Heart left ventricle (tissue), 16 donors: ENCODE results near the gene LENG9. TPM values are rescaled to one million over a fixed set of nuclear protein-coding genes. Genes with fewer than 3 reads are reported as not detected.
"Not testable (repeated sequence)": the region's sequence is repeated elsewhere in the genome, so short reads cannot be mapped to it uniquely, and the experiment has no call there.

ENCODE experiments used
- ATAC-seq, 4 donors: fragments of 200-7000 bp; cut with Tn5 transposase; one replicate each; pipeline ENCODE4 v1.9.1; 2020 to 2022; ENCODE audit warnings: moderate library complexity in 4 of 4, mild to moderate bottlenecking in 3 of 4, moderate number of reproducible peaks in 1 of 4
- DNase-seq, 5 donors: peaks; one replicate each; pipeline ENCODE4 v3.0.0-alpha.2; 2020
- H3K27ac ChIP-seq, 12 donors: fragments of 200-600 bp; sonication (generic) in 4 of 12; one replicate each; pipeline versions ENCODE4 v1.5.0 to v1.8.0; 2016 to 2022; ENCODE audit warnings: mild to moderate bottlenecking in 2 of 12
- H3K27me3 ChIP-seq, 9 donors: fragments of 200-600 bp; sonication (generic) in 2 of 9; one replicate each; pipeline versions ENCODE4 v1.5.1 to v1.8.0; 2016 to 2022; ENCODE audit warnings: mild to moderate bottlenecking in 3 of 9
- H3K36me3 ChIP-seq, 9 donors: fragments of 200-600 bp; sonication (generic) in 2 of 9; one replicate each; pipeline versions ENCODE4 v1.5.0 to v1.8.0; 2018 to 2022; ENCODE audit warnings: mild to moderate bottlenecking in 2 of 9
- H3K4me1 ChIP-seq, 12 donors: fragments of 200-600 bp; sonication (generic) in 4 of 12; one replicate each; pipeline versions ENCODE4 v1.5.0 to v1.8.0; 2016 to 2022; ENCODE audit warnings: mild to moderate bottlenecking in 3 of 12
- H3K4me3 ChIP-seq, 12 donors: fragments of 200-600 bp; sonication (generic) in 4 of 12; one replicate each; pipeline versions ENCODE4 v1.5.0 to v1.8.0; 2017 to 2022; ENCODE audit warnings: mild to moderate bottlenecking in 9 of 12, moderate library complexity in 4 of 12
- H3K9me3 ChIP-seq, 12 donors: fragments of 200-600 bp; sonication (generic) in 4 of 12; one replicate each; pipeline versions ENCODE4 v1.5.0 to v1.8.0; 2016 to 2022; ENCODE audit warnings: mild to moderate bottlenecking in 1 of 12
- POLR2A ChIP-seq, 2 donors: fragments of 450-650 bp; IDR thresholded peaks; one replicate each; pipeline ENCODE4 v1.6.1; 2017; ENCODE audit warnings: antibody characterized with exemption in 2 of 2, mild to moderate bottlenecking in 2 of 2, moderate library complexity in 2 of 2
- WGBS, 4 donors: extraction: QIAGEN DNeasy Blood & Tissue Kit in 2 of 4; methylation state at CpG; one replicate each; pipeline versions ENCODE4 v1.1.5 to v1.1.7; 2013 to 2018; 5-methylcytosine and 5-hydroxymethylcytosine counted together
- intact Hi-C, 10 donors: fragments of 100-400 bp; cut with DNase I; formaldehyde crosslinking; loops; one replicate each; pipeline versions ENCODE4 v1.11.1 to v1.14.2; 2022
- long read RNA-seq, 3 donors: library from polyadenylated mRNA; unstranded; transcript quantifications; one replicate each; pipeline ENCODE4 v2.0.0, GENCODE V29; 2020 to 2021
- polyA plus RNA-seq, 2 donors: library from polyadenylated mRNA; stranded (reverse); fragments of 200-250 nt; gene quantifications; one replicate each; pipeline ENCODE4 v1.2.3, GENCODE V29; 2013
- total RNA-seq, 9 donors: library from RNA; depleted of rRNA in 2 of 9; stranded (reverse); fragments of >200 nt in 2 of 9; fragmentation: NEBNext Ultra II Directional in 3 of 9; extraction: Animal tissue kit (Norgen Biotek cat#: 25700) in 3 of 9; gene quantifications; one replicate each; pipeline versions ENCODE4 v1.1.0 to v1.2.4, GENCODE V29; 2016 to 2023
- TF ChIP-seq, protein P1 (sequence below), 12 donors: fragments of 200-600 bp; sonication (generic) in 4 of 12; IDR thresholded peaks; one replicate each; pipeline versions ENCODE4 v1.5.0 to v1.8.0; 2018 to 2022; ENCODE audit warnings: antibody characterized with exemption in 12 of 12, mild to moderate bottlenecking in 5 of 12
- donor health status: ischemic (EF 13 %, LVEDD 7.1; RV severe dilation, severe dysfunction).
- donor health status: healthy with polysubstance abuse.
- donor health status: DM: no; HTN: yes; CAD: no.
- donor health status: DM: no; HTN: no; CAD: no.
- donor health status: ischemic (EF 25% LVEDD 6.9; RV normal size, moderate dysfunction).
- donor health status: ischemic (EF 25% LVEDD 5.7; RV mildly dilated, moderate dysfunction).
- donor health status: healthy.
- donor health status: DM: yes; HTN: yes; CAD: no.
- donor health status: ischemic (EF 35%, LVEDD 5.7; RV mildly dilated, moderate dysfunction).
- donor health status: nonischemic (EF 11% LVEDD 7.7; RV severe dilation, severe dysfunction).
- donor health status: DM: yes; HTN: yes; CAD: no.
- donor health status: PGD.
- donor health status: ischemic (EF 29% LVEDD 5.4; RV normal size, mild dysfunction).
- donor health status: nonischemic (EF 23%, LVEDD 6.1; RV moderate dilation, normal function).

Gene LENG9
- total RNA-seq (1 to 10 TPM; 1.5 to 4.1 (median 2.4) TPM), polyA plus RNA-seq (1 to 10 TPM; 1.4 to 2.1 TPM)
- long read RNA-seq, donor 1, partial matches to known transcripts: 0 of 1 reads
- long read RNA-seq, donor 1, other reads (novel, unspliced or antisense): 0 of 1 reads
- long read RNA-seq, donor 2: 0 reads
- long read RNA-seq, donor 3: 0 reads

- TF ChIP-seq, protein P1, sequence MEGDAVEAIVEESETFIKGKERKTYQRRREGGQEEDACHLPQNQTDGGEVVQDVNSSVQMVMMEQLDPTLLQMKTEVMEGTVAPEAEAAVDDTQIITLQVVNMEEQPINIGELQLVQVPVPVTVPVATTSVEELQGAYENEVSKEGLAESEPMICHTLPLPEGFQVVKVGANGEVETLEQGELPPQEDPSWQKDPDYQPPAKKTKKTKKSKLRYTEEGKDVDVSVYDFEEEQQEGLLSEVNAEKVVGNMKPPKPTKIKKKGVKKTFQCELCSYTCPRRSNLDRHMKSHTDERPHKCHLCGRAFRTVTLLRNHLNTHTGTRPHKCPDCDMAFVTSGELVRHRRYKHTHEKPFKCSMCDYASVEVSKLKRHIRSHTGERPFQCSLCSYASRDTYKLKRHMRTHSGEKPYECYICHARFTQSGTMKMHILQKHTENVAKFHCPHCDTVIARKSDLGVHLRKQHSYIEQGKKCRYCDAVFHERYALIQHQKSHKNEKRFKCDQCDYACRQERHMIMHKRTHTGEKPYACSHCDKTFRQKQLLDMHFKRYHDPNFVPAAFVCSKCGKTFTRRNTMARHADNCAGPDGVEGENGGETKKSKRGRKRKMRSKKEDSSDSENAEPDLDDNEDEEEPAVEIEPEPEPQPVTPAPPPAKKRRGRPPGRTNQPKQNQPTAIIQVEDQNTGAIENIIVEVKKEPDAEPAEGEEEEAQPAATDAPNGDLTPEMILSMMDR (IDR thresholded peaks at IDR 0.05): no peak
- TF ChIP-seq POLR2A (IDR thresholded peaks at IDR 0.05): peak in 1 of 2 donors; percentile 90
- WGBS, 4 donors: 0 to 2% (median 0%) methylated on average over 14 to 41 of the region's 41 CpGs
- Histone ChIP-seq H3K4me1 (peaks cover 0 to 46% (median 30%) of the 10 kb centered on the region in 12 donors), H3K4me3 (peak within 1 kb of the TSS; percentile 40 to 78 (median 64)), H3K9me3 (no peaks in the 10 kb centered on the region), H3K36me3 (peaks cover 0 to 39% (median 34%) of the 10 kb centered on the region in 9 donors), H3K27ac (peak within 1 kb of the TSS; percentile 94 to 99 (median 98)), H3K27me3 (peaks cover 0 to 8% (median 0%) of the 10 kb centered on the region in 9 donors)
- intact Hi-C loops: loop anchor here in 4 of 10 donors (1.0 to 5.0 kb wide), 3 partner anchors 14 to 591 kb away; partner anchors contain the start of gene LENG8 (in 4 of the 4)
- ATAC-seq (peak; percentile 71 to 85 (median 76)), DNase-seq (peak; percentile 97 to 99 (median 98))
Observed at GRCh38 chr19:54463531-54464043, at the start of gene LENG9. TSS of gene LENG9 (minus strand) at chr19:54463778. CDS start at chr19:54463526, 252 bp downstream.

GRCh38 chr19:54509200-54509940 lies 45.8 kb upstream of the LENG9 start:
- WGBS, 4 donors: 52 to 58% (median 57%) methylated on average over 9 of the region's 21 CpGs; no CpG with 5 or more reads in 1 of the 4 donors
- ATAC-seq: peak in 1 of 4 donors; percentile 37
- peaks cover 0 to 14% (median 3%) of the 10 kb centered on the region in 9 donors for H3K27me3 ChIP-seq
- DNase-seq, H3K36me3 ChIP-seq, H3K27ac ChIP-seq, intact Hi-C loops, H3K9me3 ChIP-seq, H3K4me3 ChIP-seq, H3K4me1 ChIP-seq: not testable (repeated sequence)

DNA sequence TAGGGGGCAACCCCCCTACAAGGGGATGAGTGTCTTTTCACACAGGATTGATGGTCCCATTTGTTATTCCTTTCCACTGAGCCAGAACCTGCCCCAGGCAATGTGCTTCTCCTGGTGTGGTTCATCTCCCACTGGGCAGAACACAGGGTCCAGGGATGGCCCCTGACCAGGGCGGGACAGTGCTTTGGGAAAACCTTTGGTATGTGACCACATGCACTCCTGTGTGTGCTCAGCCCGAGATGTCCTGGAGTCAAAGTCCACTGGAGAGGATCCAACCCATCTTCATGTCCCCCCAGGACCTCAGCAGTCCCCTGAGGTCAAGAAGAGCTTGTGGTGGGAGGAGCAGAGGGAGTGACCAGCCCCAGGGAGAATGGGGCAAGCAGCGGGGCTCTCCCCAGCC lies 44.9 kb upstream of the LENG9 start:
- H3K9me3 ChIP-seq, H3K27ac ChIP-seq, H3K4me1 ChIP-seq, H3K4me3 ChIP-seq, H3K36me3 ChIP-seq, DNase-seq, intact Hi-C loops: not testable (repeated sequence)
- ATAC-seq: peak in 1 of 4 donors; percentile 45
- peaks cover 0 to 10% (median 3%) of the 10 kb centered on the region in 9 donors for H3K27me3 ChIP-seq
- WGBS, 4 donors: 59 to 79% methylated on average over 2 of the region's 3 CpGs; no CpG with 5 or more reads in 2 of the 4 donors

DNA sequence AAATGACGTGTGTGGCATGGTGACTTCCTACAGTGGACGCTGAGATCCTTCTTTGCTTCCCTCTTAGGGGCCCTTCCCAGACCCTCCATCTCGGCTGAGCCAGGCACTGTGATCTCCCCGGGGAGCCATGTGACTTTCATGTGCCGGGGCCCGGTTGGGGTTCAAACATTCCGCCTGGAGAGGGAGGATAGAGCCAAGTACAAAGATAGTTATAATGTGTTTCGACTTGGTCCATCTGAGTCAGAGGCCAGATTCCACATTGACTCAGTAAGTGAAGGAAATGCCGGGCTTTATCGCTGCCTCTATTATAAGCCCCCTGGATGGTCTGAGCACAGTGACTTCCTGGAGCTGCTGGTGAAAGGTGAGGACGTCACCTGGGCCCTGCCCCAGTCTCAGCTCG lies 44.2 kb upstream of the LENG9 start:
- H3K27me3 ChIP-seq: peaks cover 0 to 10% (median 3%) of the 10 kb centered on the region in 9 donors
- DNase-seq (no peak), ATAC-seq (no peak)
- H3K36me3 ChIP-seq: no peaks in the 10 kb centered on the region
- H3K4me1 ChIP-seq: no peaks in the 10 kb centered on the region
- TF ChIP-seq, protein P1 (IDR thresholded peaks at IDR 0.05): no peak
- TF ChIP-seq POLR2A (IDR thresholded peaks at IDR 0.05): no peak
- WGBS, 4 donors: 45 to 61% (median 54%) methylated on average over 12 of the region's 12 CpGs
- no peak overlapping the region for H3K27ac ChIP-seq
- H3K9me3 ChIP-seq: no peaks in the 10 kb centered on the region
- H3K4me3 ChIP-seq: no peak overlapping the region
- intact Hi-C loops: no loop called here

GRCh38 chr19:54507038-54507717 lies 43.6 kb upstream of the LENG9 start:
- H3K4me1 ChIP-seq, H3K9me3 ChIP-seq, DNase-seq, H3K4me3 ChIP-seq, H3K36me3 ChIP-seq, H3K27ac ChIP-seq, intact Hi-C loops: not testable (repeated sequence)
- peaks cover 0 to 12% (median 3%) of the 10 kb centered on the region in 9 donors for H3K27me3 ChIP-seq
- WGBS, 4 donors: 53 to 72% (median 63%) methylated on average over 8 to 11 of the region's 15 CpGs
- ATAC-seq: peak in 1 of 4 donors; percentile 32
